ENCODE results near the gene SNCA. TPM values are rescaled to one million over a fixed set of nuclear protein-coding genes. Genes with fewer than 3 reads are reported as not detected.

Gene SNCA
- total RNA-seq, 6 experiments from 2014 or later: 0.30 to 0.43 (median 0.38) TPM; not detected in 2

DNA sequence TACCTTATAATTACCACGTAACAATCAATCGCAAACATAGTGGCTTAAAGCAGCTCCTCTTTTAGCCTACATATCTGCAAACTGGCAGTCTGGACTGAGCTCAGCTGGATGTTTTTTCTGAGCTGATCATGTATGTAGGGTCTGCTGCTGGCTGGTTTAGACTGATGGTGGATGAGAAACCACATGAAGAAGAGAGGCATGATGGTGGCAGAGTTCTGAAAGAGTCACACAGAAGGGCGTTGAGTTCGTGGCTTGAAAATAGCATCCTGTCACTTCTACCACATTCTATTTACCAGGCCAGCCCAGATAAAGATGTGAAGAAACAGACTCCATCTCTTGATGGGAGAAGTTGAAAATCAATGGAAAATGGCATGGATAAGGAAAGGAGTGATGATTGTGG, 151.3 kb downstream of the SNCA start:
- no peak for DNase-seq
- Mint-ChIP-seq H3K9me3 (no peaks in the 10 kb centered on the region), H3K27me3 (ENCODE audit: insufficient read depth) (no peaks in the 10 kb centered on the region; the same call in none of the 2 replicates), H3K4me3 (no peak overlapping the region), H3K4me1 (ENCODE audit: low read depth) (peaks cover 15% of the 10 kb centered on the region; the same call in 1 of the 2 replicates), H3K36me3 (ENCODE audit: low read depth) (no peaks in the 10 kb centered on the region), H3K27ac (no peak overlapping the region)
- TF ChIP-seq, protein P1, sequence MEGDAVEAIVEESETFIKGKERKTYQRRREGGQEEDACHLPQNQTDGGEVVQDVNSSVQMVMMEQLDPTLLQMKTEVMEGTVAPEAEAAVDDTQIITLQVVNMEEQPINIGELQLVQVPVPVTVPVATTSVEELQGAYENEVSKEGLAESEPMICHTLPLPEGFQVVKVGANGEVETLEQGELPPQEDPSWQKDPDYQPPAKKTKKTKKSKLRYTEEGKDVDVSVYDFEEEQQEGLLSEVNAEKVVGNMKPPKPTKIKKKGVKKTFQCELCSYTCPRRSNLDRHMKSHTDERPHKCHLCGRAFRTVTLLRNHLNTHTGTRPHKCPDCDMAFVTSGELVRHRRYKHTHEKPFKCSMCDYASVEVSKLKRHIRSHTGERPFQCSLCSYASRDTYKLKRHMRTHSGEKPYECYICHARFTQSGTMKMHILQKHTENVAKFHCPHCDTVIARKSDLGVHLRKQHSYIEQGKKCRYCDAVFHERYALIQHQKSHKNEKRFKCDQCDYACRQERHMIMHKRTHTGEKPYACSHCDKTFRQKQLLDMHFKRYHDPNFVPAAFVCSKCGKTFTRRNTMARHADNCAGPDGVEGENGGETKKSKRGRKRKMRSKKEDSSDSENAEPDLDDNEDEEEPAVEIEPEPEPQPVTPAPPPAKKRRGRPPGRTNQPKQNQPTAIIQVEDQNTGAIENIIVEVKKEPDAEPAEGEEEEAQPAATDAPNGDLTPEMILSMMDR (IDR thresholded peaks at IDR 0.05): no peak

DNA sequence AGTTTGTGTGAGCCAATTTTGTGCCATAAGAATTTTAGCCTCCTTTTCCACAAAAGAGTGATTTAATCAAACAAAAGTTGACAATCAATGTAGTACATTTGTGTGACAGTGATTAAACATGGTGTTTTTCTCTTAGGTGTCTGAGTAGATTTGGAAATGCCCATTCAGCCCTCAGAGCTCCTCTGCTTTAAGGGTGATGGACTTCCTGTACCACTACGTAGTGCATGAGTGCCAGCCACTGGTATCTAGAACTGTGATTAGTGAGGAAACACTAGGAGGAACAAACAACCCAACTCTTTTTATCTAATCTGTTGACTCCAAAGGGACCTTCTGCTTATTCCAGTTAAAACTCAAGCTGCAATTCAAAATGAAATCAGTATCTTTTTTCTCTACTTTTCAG, 151.7 kb downstream of the SNCA start:
- Mint-ChIP-seq H3K27ac (no peak overlapping the region), H3K4me1 (ENCODE audit: low read depth) (peaks cover 15% of the 10 kb centered on the region; the same call in 1 of the 2 replicates), H3K27me3 (ENCODE audit: insufficient read depth) (no peaks in the 10 kb centered on the region; the same call in none of the 2 replicates), H3K4me3 (no peak overlapping the region), H3K36me3 (ENCODE audit: low read depth) (no peaks in the 10 kb centered on the region), H3K9me3 (no peaks in the 10 kb centered on the region)
- TF ChIP-seq, protein P1 (IDR thresholded peaks at IDR 0.05): no peak
- no peak for DNase-seq

DNA sequence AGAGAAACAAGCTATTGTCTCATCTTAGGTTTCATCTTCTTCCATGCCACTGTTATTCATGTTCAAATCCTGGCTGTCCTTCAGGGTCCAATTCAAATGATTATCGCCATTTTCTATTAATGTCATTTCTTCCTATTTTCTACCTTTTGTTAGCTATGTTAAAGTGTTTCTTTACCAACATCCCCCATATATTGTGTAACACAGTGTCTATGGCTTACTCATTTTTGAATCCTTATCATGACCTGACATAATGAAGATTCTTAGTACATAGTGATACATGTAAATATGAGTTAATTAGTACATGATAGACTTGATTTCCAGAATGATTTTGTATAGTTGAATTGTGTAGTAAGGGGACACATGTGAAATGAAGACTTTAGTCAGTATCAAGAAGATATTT, 152.4 kb downstream of the SNCA start:
- Mint-ChIP-seq H3K27me3 (ENCODE audit: insufficient read depth) (no peaks in the 10 kb centered on the region; the same call in none of the 2 replicates), H3K36me3 (ENCODE audit: low read depth) (no peaks in the 10 kb centered on the region), H3K4me1 (ENCODE audit: low read depth) (peaks cover 15% of the 10 kb centered on the region; the same call in 1 of the 2 replicates), H3K27ac (no peak overlapping the region), H3K4me3 (no peak overlapping the region), H3K9me3 (no peaks in the 10 kb centered on the region)
- TF ChIP-seq, protein P1 (IDR thresholded peaks at IDR 0.05): no peak
- no peak for DNase-seq

DNA sequence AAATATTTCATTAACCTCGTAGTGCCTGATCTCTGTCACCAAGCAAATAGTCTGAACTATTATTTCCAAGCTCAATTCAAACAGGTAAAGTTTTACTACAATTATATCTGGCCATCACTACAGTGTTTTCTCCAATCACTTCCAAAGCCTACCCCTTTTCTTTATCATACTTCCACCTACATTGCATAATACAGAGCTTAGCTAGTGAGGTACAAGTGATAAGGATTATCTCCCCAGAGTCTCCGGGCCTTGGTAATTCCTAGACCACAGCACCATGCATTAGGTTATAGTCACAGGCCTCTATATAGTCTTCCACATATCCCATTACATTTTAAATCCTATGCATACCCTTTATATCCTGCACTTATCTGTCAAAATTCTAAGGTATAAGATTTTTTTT, 154.2 kb downstream of the SNCA start:
- no peaks in the 10 kb centered on the region for H3K36me3 Mint-ChIP-seq (ENCODE audit: low read depth)
- TF ChIP-seq, protein P1 (IDR thresholded peaks at IDR 0.05): no peak

DNA sequence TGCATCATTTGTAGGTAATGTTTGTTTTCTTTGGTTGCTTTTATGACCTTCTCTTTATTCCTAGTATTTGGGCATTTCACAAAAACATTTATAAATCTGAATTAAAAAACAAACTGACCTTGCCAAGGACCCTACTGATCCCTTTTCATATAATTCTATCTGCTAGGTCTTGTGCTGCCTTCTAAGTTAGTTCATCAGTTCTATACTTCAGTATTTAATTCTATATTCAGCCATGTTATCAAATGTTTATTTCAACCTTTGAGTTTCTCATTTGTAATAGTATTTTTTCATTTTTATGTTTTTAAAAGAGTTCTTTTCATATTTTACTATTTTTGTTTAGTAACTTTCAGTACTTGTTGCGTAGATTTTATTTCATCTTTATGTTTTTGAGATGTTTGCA, 155.3 kb downstream of the SNCA start:
- H3K27ac Mint-ChIP-seq: no peak overlapping the region
- no peaks in the 10 kb centered on the region for H3K36me3 Mint-ChIP-seq (ENCODE audit: low read depth)
- H3K4me3 Mint-ChIP-seq: no peak overlapping the region
- H3K4me1 Mint-ChIP-seq (ENCODE audit: low read depth): peaks cover 15% of the 10 kb centered on the region; the same call in 1 of the 2 replicates
- TF ChIP-seq, protein P1 (IDR thresholded peaks at IDR 0.05): no peak
- H3K9me3 Mint-ChIP-seq: peaks cover 3% of the 10 kb centered on the region; the same call in 1 of the 2 replicates
- H3K27me3 Mint-ChIP-seq (ENCODE audit: insufficient read depth): no peaks in the 10 kb centered on the region
- no peak for DNase-seq

More for the DNA sequence above, 154.2 kb downstream of the SNCA start:
- Mint-ChIP-seq H3K27me3 (ENCODE audit: insufficient read depth) (no peaks in the 10 kb centered on the region), H3K9me3 (no peaks in the 10 kb centered on the region), H3K4me3 (no peak overlapping the region), H3K27ac (no peak overlapping the region), H3K4me1 (ENCODE audit: low read depth) (peaks cover 15% of the 10 kb centered on the region; the same call in 1 of the 2 replicates)
- no peak for DNase-seq

Measured in HFFc6 (cell line).